ENCODE measurements around the gene SLC30A3.
"Not testable (repeated sequence)": the region's sequence is repeated elsewhere in the genome, so short reads cannot be mapped to it uniquely, and the experiment has no call there.

SLC30A3 gene

DNA sequence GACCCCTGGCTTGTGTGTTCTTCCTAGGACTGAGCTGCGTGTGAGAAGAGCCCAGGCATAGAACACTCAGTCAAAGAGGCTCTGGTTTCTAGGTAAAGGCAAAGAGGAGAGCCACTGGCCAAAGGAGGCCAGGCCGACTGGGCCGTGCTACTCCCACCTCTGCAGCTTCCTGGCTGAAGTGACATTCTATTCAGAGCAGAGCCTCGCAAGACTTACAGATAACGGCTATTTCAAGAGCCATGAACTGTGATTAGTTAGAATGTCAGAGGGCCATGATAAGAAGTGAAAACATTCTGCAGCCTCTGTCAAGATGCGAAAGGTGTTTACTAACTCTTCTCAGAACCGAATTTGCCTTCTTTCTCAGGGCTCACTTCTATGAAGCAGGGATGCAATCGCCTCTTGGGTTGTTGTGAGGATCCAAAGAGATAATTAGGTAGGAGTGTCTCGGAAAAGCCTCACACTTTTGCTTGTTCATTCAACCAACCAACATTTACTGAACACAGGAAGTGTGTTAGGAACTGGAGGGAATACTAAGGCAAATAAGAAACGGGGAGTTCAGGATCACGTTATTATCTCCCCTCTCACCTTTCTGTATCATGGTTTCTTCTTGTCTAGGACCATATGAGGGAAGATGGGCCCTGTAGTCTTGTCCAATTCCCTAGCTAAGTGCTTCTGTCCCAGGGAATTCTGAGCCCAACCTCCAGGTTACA lies 8.9 kb upstream of the SLC30A3 start:
- Mint-ChIP-seq H3K27ac (no peak overlapping the region), H3K4me1 (no peaks in the 10 kb centered on the region), H3K36me3 (no peaks in the 10 kb centered on the region), H3K27me3 (peaks cover 2% of the 10 kb centered on the region), H3K4me3 (no peak overlapping the region), H3K9me3 (no peaks in the 10 kb centered on the region)

DNA sequence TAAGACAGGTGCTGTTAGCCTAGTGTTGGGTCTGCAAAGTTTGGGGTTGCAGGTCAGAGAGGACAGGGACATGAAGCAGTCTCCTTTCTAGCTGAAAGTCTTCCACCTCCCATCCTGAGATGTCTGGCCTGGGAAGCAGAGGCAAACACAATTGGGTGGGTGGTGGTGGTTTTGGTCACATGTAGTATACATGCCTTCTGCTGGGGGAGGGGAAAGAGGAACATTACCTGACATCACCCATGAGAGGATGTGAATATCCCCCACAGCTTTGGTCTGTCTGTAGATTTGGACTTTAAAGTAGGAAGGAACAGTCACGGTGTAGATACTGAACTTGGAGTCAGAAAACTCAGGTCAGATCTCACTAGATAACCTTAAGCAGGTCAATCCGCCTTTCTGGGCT lies 7.8 kb upstream of the SLC30A3 start:
- no peaks in the 10 kb centered on the region for H3K4me1 Mint-ChIP-seq
- H3K27ac Mint-ChIP-seq = no peak overlapping the region
- peaks cover 2% of the 10 kb centered on the region for H3K27me3 Mint-ChIP-seq
- no peaks in the 10 kb centered on the region for H3K9me3 Mint-ChIP-seq
- no peak overlapping the region for H3K4me3 Mint-ChIP-seq
- no peaks in the 10 kb centered on the region for H3K36me3 Mint-ChIP-seq

DNA sequence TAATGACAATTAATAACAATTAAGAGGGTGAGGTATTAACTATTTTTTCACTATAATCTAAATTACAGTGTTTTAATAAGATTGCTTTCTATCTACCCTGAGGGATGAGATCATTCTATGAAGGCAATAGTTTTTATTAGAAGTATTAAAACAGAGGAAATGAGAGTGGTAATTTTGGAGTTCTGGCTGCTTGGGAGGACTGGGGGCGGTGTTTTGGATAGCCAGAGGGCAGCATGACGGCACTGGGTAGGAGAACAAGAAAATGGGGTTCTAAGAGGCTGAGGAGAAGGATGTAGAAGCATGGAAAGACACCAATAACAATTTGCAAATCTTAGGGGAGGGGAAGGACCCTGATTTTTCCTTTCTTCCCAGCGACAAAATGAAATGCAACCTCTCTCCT lies 7.3 kb upstream of the SLC30A3 start:
- Mint-ChIP-seq H3K4me1 (peaks cover 3% of the 10 kb centered on the region), H3K36me3 (no peaks in the 10 kb centered on the region), H3K4me3 (no peak overlapping the region), H3K27me3 (peaks cover 6% of the 10 kb centered on the region), H3K27ac (no peak overlapping the region), H3K9me3 (no peaks in the 10 kb centered on the region)

DNA sequence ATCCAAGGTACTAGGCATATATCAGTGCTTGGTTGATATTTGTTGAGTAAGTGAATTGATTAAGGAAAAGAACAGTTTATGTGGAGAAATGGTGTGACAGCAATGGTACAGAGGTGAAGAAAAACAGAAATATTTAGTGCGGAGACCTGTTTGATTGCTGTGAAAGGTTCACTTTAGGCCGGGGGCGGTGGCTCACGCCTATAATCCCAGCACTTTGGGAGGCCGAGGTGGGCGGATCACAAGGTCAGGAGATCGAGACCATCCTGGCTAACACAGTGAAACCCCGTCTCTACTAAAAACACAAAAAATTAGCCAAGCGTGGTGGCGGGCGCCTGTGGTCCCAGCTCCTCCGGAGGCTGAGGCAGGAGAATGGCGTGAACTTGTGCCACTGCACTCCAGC lies 5.4 kb upstream of the SLC30A3 start:
- H3K27ac Mint-ChIP-seq, H3K36me3 Mint-ChIP-seq, H3K4me3 Mint-ChIP-seq, H3K9me3 Mint-ChIP-seq: not testable (repeated sequence)
- Mint-ChIP-seq H3K27me3 (peaks cover 10% of the 10 kb centered on the region), H3K4me1 (peaks cover 14% of the 10 kb centered on the region)

DNA sequence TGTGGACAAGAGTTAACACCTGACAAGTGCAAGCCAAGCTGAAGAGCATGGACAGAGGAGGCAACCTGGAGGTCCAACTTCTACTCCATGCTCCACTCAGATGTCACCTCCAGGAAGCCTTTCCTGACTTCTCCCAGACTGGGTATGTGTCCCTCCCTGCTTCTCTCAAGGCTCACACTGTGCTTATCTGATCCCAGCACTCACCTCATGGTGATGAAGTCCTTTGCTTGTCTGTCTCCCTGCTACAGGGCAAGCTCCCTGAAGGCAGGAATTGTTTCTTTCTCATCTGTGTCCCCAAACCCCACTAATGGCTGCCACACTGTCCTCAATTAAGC lies 2.7 kb upstream of the SLC30A3 start:
- Mint-ChIP-seq H3K27me3 (peaks cover 27% of the 10 kb centered on the region), H3K4me1 (peaks cover 28% of the 10 kb centered on the region), H3K4me3 (peak overlapping the region; percentile 59), H3K36me3 (no peaks in the 10 kb centered on the region), H3K27ac (no peak overlapping the region), H3K9me3 (no peaks in the 10 kb centered on the region)

DNA sequence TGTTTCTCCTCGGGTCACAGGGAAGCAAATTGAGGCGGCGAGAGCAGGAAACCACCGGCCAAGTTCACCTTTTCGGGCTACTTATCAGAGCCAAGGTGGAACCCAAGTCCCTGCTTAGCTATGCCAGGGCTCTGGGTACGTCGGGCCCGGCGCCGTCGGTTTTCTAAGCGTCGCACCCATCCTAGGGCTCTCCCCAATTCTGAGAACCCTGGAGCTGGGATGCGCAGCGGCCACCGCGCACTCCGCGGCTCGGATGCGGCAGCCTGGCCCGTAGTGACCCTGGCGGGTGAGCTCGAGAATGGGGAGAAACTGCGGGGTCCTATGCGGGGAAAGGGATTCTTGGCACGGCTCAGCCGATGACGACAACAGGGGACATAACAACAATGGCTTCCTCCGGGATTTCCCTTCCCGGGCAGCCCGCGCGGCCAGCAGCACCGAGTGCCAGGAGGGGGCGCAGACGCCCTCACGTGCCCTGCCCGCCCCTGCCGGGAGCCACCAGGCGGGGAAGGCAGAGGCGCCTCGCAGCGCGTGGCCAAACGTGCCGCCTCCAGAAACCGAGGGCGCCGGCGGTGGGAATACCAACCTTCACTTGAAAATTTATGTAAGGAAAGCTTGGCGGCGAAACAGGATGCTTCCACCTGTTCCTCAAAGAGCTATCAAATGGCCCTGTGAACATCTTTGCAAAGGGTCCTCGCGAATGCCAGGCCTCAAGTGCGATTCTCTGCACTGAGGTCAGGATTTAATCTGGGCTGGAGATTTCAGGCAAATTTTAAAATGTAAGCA lies 2.1 kb upstream of the SLC30A3 start:
- H3K27ac Mint-ChIP-seq = no peak overlapping the region
- peak overlapping the region; percentile 71 for H3K4me3 Mint-ChIP-seq
- H3K36me3 Mint-ChIP-seq = no peaks in the 10 kb centered on the region
- H3K9me3 Mint-ChIP-seq = no peaks in the 10 kb centered on the region
- H3K4me1 Mint-ChIP-seq = peaks cover 28% of the 10 kb centered on the region
- H3K27me3 Mint-ChIP-seq = peaks cover 32% of the 10 kb centered on the region

- no peak overlapping the region for H3K27ac Mint-ChIP-seq
- no peaks in the 10 kb centered on the region for H3K36me3 Mint-ChIP-seq
- H3K27me3 Mint-ChIP-seq = peaks cover 37% of the 10 kb centered on the region
- H3K9me3 Mint-ChIP-seq = no peaks in the 10 kb centered on the region
- H3K4me1 Mint-ChIP-seq = peaks cover 28% of the 10 kb centered on the region
- peak overlapping the region; percentile 87 for H3K4me3 Mint-ChIP-seq
Measured at GRCh38 chr2:27264253-27264752, 1.5 kb upstream of the SLC30A3 start.

- no peaks in the 10 kb centered on the region for H3K9me3 Mint-ChIP-seq
- no peaks in the 10 kb centered on the region for H3K36me3 Mint-ChIP-seq
- no peak overlapping the region for H3K27ac Mint-ChIP-seq
- H3K4me3 Mint-ChIP-seq = peak overlapping the region; percentile 87
- peaks cover 28% of the 10 kb centered on the region for H3K4me1 Mint-ChIP-seq
- peaks cover 40% of the 10 kb centered on the region for H3K27me3 Mint-ChIP-seq
Measured at GRCh38 chr2:27263287-27264252, 723 bp upstream of the SLC30A3 start.

DNA sequence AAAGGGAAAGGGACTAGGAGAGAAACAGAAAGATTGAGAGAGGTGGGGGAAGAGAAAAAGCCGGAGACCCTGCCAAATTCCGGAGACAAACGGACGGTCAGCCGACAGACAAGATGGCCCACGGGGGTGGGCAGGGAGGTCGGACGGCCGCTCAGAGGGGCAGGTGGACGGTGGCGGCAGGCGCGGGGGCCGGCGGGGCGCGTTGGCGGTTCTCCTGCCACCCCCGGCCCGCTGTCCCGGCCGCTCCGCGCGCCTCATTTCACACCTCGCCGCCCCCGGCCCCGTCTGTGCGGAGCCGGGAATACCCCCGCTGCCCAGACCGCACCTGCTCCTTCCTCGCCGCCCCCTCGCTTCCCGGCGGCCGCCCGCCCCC lies 935 bp downstream of the SLC30A3 start:
- peaks cover 47% of the 10 kb centered on the region for H3K27me3 Mint-ChIP-seq
- H3K27ac Mint-ChIP-seq = no peak overlapping the region
- H3K4me1 Mint-ChIP-seq = peaks cover 28% of the 10 kb centered on the region
- no peaks in the 10 kb centered on the region for H3K36me3 Mint-ChIP-seq
- peak overlapping the region; percentile 86 for H3K4me3 Mint-ChIP-seq
- no peaks in the 10 kb centered on the region for H3K9me3 Mint-ChIP-seq

- peaks cover 28% of the 10 kb centered on the region for H3K4me1 Mint-ChIP-seq
- no peaks in the 10 kb centered on the region for H3K36me3 Mint-ChIP-seq
- H3K4me3 Mint-ChIP-seq = peak overlapping the region; percentile 86
- H3K9me3 Mint-ChIP-seq = no peaks in the 10 kb centered on the region
- H3K27ac Mint-ChIP-seq = peak overlapping the region; percentile 31
- H3K27me3 Mint-ChIP-seq = peaks cover 50% of the 10 kb centered on the region
Measured at GRCh38 chr2:27261241-27261925, 1.5 kb downstream of the SLC30A3 start.

- Mint-ChIP-seq H3K4me1 (peaks cover 12% of the 10 kb centered on the region), H3K9me3 (no peaks in the 10 kb centered on the region), H3K27me3 (peaks cover 43% of the 10 kb centered on the region), H3K27ac (no peak overlapping the region), H3K36me3 (no peaks in the 10 kb centered on the region), H3K4me3 (no peak overlapping the region)
Measured at GRCh38 chr2:27258051-27258450, 4.8 kb downstream of the SLC30A3 start.

- H3K27ac Mint-ChIP-seq = no peak overlapping the region
- peaks cover 11% of the 10 kb centered on the region for H3K4me1 Mint-ChIP-seq
- peaks cover 43% of the 10 kb centered on the region for H3K27me3 Mint-ChIP-seq
- H3K36me3 Mint-ChIP-seq = no peaks in the 10 kb centered on the region
- no peaks in the 10 kb centered on the region for H3K9me3 Mint-ChIP-seq
- H3K4me3 Mint-ChIP-seq = no peak overlapping the region
Measured at GRCh38 chr2:27256855-27257454, 5.9 kb downstream of the SLC30A3 start.

DNA sequence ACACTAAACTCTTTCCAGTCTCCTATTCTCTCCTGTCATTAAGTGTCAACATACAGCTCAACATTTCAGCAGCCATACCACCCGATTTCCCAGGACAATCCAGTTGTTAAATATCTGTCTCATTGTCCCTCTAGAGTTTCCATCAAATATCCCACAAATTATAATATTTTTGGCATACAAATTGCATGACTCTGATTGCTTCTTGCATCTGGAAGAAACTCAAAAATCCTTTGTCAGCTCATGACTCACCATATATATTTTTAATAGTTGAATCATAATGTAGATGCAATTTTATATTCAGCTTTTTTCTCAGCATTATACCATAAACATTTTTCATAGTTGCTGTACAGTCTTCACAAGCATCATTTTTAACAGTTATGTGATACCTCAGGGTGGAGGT lies 7.2 kb downstream of the SLC30A3 start:
- Mint-ChIP-seq H3K27me3 (peaks cover 31% of the 10 kb centered on the region), H3K4me3 (no peak overlapping the region), H3K36me3 (no peaks in the 10 kb centered on the region), H3K9me3 (no peaks in the 10 kb centered on the region), H3K4me1 (no peaks in the 10 kb centered on the region), H3K27ac (no peak overlapping the region)

GRCh38 chr2:27255187-27255586 lies 7.7 kb downstream of the SLC30A3 start:
- H3K27ac Mint-ChIP-seq = no peak overlapping the region

DNA sequence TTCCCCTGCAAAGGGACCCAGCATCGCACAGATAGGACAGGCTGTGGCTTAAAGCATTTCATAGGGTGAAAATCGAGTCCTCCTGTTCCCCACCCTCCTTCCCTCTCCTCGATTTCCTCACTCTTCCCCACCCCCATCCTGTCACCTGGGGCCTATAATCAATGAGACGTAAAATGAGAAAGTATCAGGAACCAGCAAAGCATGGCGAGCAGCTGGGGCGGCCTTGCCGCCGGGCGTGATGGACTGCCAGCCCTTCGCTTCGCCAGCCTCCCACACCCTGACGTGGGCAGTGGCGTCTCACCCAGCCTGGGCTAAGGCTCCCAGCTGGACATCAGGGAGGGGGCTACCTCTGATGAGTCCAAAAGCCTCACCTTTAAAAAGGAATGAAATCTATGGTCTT lies 11.1 kb downstream of the SLC30A3 start:
- Mint-ChIP-seq H3K9me3 (no peaks in the 10 kb centered on the region), H3K27ac (no peak overlapping the region), H3K27me3 (peaks cover 9% of the 10 kb centered on the region)

More at GRCh38 chr2:27255187-27255586, 7.7 kb downstream of the SLC30A3 start:
- peaks cover 26% of the 10 kb centered on the region for H3K27me3 Mint-ChIP-seq
- no peak overlapping the region for H3K4me3 Mint-ChIP-seq
- no peaks in the 10 kb centered on the region for H3K36me3 Mint-ChIP-seq
- no peaks in the 10 kb centered on the region for H3K9me3 Mint-ChIP-seq
- no peaks in the 10 kb centered on the region for H3K4me1 Mint-ChIP-seq

More for the DNA sequence above, 11.1 kb downstream of the SLC30A3 start:
- Mint-ChIP-seq H3K36me3 (no peaks in the 10 kb centered on the region), H3K4me3 (no peak overlapping the region), H3K4me1 (no peaks in the 10 kb centered on the region)
